H1 (cell line): Measurements from ENCODE around the gene SEMA4F. TPM values are rescaled to one million over a fixed set of nuclear protein-coding genes. Genes with fewer than 3 reads are reported as not detected.

Experiments used
- CTCF ChIA-PET: fragments of 300-600 bp; sonication (Branson Sonifier 250); formaldehyde crosslinking; loops from one replicate; lab custom pipeline; 2021; ENCODE audit not compliant: partially characterized antibody; lab: Charles Lee
- POLR2A ChIA-PET: fragments of 300-600 bp; sonication (Branson Sonifier 250); formaldehyde crosslinking; loops from one replicate; lab custom pipeline; 2021; ENCODE audit warnings: inconsistent platforms; ENCODE audit not compliant: partially characterized antibody; lab: Charles Lee
- DNase-seq, 2 experiments: peaks; one replicate each; pipeline versions ENCODE4 v3.0.0 to v3.0.0-alpha.2; 2010 to 2022; ENCODE audit warnings: low spot score in 2 of 2, low read depth in 1 of 2, mixed read lengths in 1 of 2
- FAIRE-seq: peaks from 2 replicates; lab custom pipeline; 2011; peaks lifted over from hg19 to GRCh38; lab: Jason Lieb, UNC
- H2AFZ ChIP-seq: 2 replicates; pipeline ENCODE4 v1.8.1; 2012; ENCODE audit warnings: low read length, inconsistent platforms
- H2AK5ac ChIP-seq: 2 replicates; pipeline ENCODE4 v1.6.1; 2013; ENCODE audit warnings: low read depth, low read length
- H2BK120ac ChIP-seq: replicated peaks from 2 replicates; pipeline ENCODE3; 2013; ENCODE audit warnings: low read depth, low read length, inconsistent platforms
- H2BK12ac ChIP-seq: 2 replicates; pipeline ENCODE4 v1.6.1; 2013; ENCODE audit warnings: low read depth, low read length
- H2BK15ac ChIP-seq: 2 replicates; pipeline ENCODE4 v1.6.1; 2013; ENCODE audit warnings: low read length
- H2BK20ac ChIP-seq: 2 replicates; pipeline ENCODE4 v1.6.1; 2013; ENCODE audit warnings: low read length
- H2BK5ac ChIP-seq: 2 replicates; pipeline ENCODE4 v1.6.1; 2013; ENCODE audit warnings: low read depth, low read length
- H3K14ac ChIP-seq: 2 replicates; pipeline ENCODE4 v1.6.1; 2013; ENCODE audit warnings: inconsistent platforms; ENCODE audit not compliant: insufficient read length
- H3K18ac ChIP-seq: 2 replicates; pipeline ENCODE4 v1.6.1; 2013; ENCODE audit warnings: low read length; ENCODE audit errors: extremely low read depth
- H3K23ac ChIP-seq: 2 replicates; pipeline ENCODE4 v1.6.1; 2013; ENCODE audit warnings: inconsistent platforms; ENCODE audit not compliant: insufficient read length
- H3K23me2 ChIP-seq: 2 replicates; pipeline ENCODE4 v1.6.1; 2013; ENCODE audit warnings: low read depth, low read length
- H3K27ac ChIP-seq: 2 replicates; pipeline ENCODE4 v1.6.1; 2011; ENCODE audit warnings: low read depth, low read length, inconsistent platforms
- H3K27me3 ChIP-seq, 4 experiments: replicated peaks in 1 of 4; 1 replicate in 1 of 4; 2 replicates in 3 of 4; pipeline versions ENCODE4 v1.6.1 to v1.8.1; 2011 to 2013; ENCODE audit warnings: low read length in 3 of 4, mild to moderate bottlenecking in 3 of 4, inconsistent platforms in 2 of 4, mixed read lengths in 2 of 4, moderate library complexity in 1 of 4; ENCODE audit not compliant: control insufficient read depth in 3 of 4, insufficient read depth in 3 of 4; ENCODE audit errors: extremely low read depth in 1 of 4
- H3K36me3 ChIP-seq, 4 experiments: 2 replicates each; pipeline versions ENCODE4 v1.6.1 to v1.8.1; 2011 to 2013; ENCODE audit warnings: mild to moderate bottlenecking in 4 of 4, low read length in 3 of 4, moderate library complexity in 2 of 4, control low read depth in 1 of 4, inconsistent platforms in 1 of 4; ENCODE audit not compliant: insufficient read depth in 4 of 4, control insufficient read depth in 2 of 4
- H3K4ac ChIP-seq: replicated peaks from 2 replicates; pipeline ENCODE3; 2013; ENCODE audit warnings: low read length, low read depth, mixed read lengths, inconsistent platforms; ENCODE audit not compliant: insufficient read length
- H3K4me1 ChIP-seq, 4 experiments: replicated peaks in 1 of 4; 1 replicate in 1 of 4; 2 replicates in 3 of 4; pipeline versions ENCODE4 v1.6.1 to v1.8.1; 2011 to 2013; ENCODE audit warnings: low read length in 3 of 4, inconsistent platforms in 2 of 4, mixed read lengths in 1 of 4; ENCODE audit not compliant: insufficient read depth in 4 of 4, control insufficient read depth in 3 of 4
- H3K4me2 ChIP-seq, 2 experiments: 2 replicates each; pipeline versions ENCODE4 v1.6.1 to v1.8.1; 2011 to 2013; ENCODE audit warnings: low read depth in 2 of 2, low read length in 2 of 2, control low read depth in 1 of 2, inconsistent platforms in 1 of 2, mild to moderate bottlenecking in 1 of 2; ENCODE audit not compliant: insufficient read depth in 1 of 2
- H3K4me3 ChIP-seq, 4 experiments: fragments of 200-600, 300-600 bp in 1 of 4; sonication (generic), shearing (Covaris generic), sonication (Bioruptor Twin) in 1 of 4; 2 replicates each; pipeline versions ENCODE4 v1.5.1 to v1.8.1; 2011 to 2016; ENCODE audit warnings: low read length in 4 of 4, low read depth in 3 of 4, control low read depth in 2 of 4, inconsistent platforms in 2 of 4, mild to moderate bottlenecking in 2 of 4, mixed read lengths in 1 of 4, moderate library complexity in 1 of 4; ENCODE audit not compliant: insufficient read depth in 2 of 4; ENCODE audit errors: extremely low read depth in 1 of 4
- H3K56ac ChIP-seq: replicated peaks from 2 replicates; pipeline ENCODE3; 2013; ENCODE audit warnings: low read depth, mild to moderate bottlenecking, mixed read lengths, low read length, inconsistent platforms; ENCODE audit not compliant: insufficient read length
- H3K79me1 ChIP-seq: 2 replicates; pipeline ENCODE4 v1.6.1; 2013; ENCODE audit warnings: low read depth, low read length, control low read depth
- H3K79me2 ChIP-seq, 2 experiments: 2 replicates each; pipeline versions ENCODE4 v1.6.1 to v1.8.1; 2012 to 2013; ENCODE audit warnings: low read length in 2 of 2, mild to moderate bottlenecking in 2 of 2, inconsistent platforms in 1 of 2; ENCODE audit not compliant: insufficient read depth in 2 of 2, control insufficient read depth in 1 of 2
- H3K9ac ChIP-seq, 4 experiments: replicated peaks in 1 of 4; 1 replicate in 1 of 4; 2 replicates in 3 of 4; pipeline versions ENCODE4 v1.6.1 to v1.8.1; 2011 to 2013; ENCODE audit warnings: low read depth in 3 of 4, low read length in 3 of 4, control low read depth in 2 of 4, mild to moderate bottlenecking in 2 of 4, moderate library complexity in 2 of 4, inconsistent platforms in 1 of 4; ENCODE audit errors: extremely low read depth in 1 of 4
- H3K9me3 ChIP-seq, 2 experiments: 2 replicates each; pipeline versions ENCODE4 v1.6.1 to v1.8.1; 2012 to 2013; ENCODE audit warnings: mild to moderate bottlenecking in 2 of 2, moderate library complexity in 2 of 2, control low read depth in 1 of 2, inconsistent platforms in 1 of 2, low read depth in 1 of 2, low read length in 1 of 2, mixed read lengths in 1 of 2; ENCODE audit not compliant: insufficient read depth in 2 of 2
- H4K20me1 ChIP-seq, 2 experiments: replicated peaks in 1 of 2; 2 replicates each; pipeline versions ENCODE3 to v1.8.1; 2011 to 2013; ENCODE audit warnings: inconsistent platforms in 2 of 2, low read length in 2 of 2, mild to moderate bottlenecking in 1 of 2; ENCODE audit not compliant: insufficient read depth in 2 of 2, control insufficient read depth in 1 of 2
- H4K5ac ChIP-seq: 2 replicates; pipeline ENCODE4 v1.6.1; 2013; ENCODE audit warnings: low read length, low read depth, mixed read lengths, inconsistent platforms; ENCODE audit not compliant: insufficient read length
- H4K8ac ChIP-seq: 2 replicates; pipeline ENCODE4 v1.8.0; 2013; ENCODE audit warnings: mild to moderate bottlenecking, moderate library complexity, low read length, inconsistent platforms; ENCODE audit not compliant: insufficient read depth; ENCODE audit errors: extremely low read depth
- H4K91ac ChIP-seq: replicated peaks from 2 replicates; pipeline ENCODE3; 2013; ENCODE audit warnings: low read length, mixed read lengths, inconsistent platforms; ENCODE audit not compliant: insufficient read length
- BRCA1 ChIP-seq: IDR thresholded peaks from 2 replicates; pipeline ENCODE4 v1.6.1; 2012; ENCODE audit warnings: low read depth, low read length, improper control_type of control experiment
- KDM5A ChIP-seq: fragments of 200-600 bp; IDR thresholded peaks from 2 replicates; pipeline ENCODE4 v1.7.1; 2012; ENCODE audit warnings: mild to moderate bottlenecking, low read length, inconsistent platforms, mixed read lengths
- SAP30 ChIP-seq: fragments of 300-600 bp; sonication (generic); IDR thresholded peaks from 2 replicates; pipeline ENCODE4 v1.7.1; 2012; ENCODE audit warnings: low read length, moderate library complexity, mild to moderate bottlenecking, inconsistent platforms; ENCODE audit not compliant: insufficient read depth, insufficient replicate concordance
- polyA plus RNA-seq, 7 experiments: library from polyadenylated mRNA; depleted of rRNA in 3 of 7; stranded (reverse) in 5 of 7; unstranded in 2 of 7; fragments of >200 nt in 5 of 7; fragments of 200-250 nt in 2 of 7; gene quantifications; 1 replicate in 5 of 7; 2 replicates in 1 of 7; 4 replicates in 1 of 7; pipeline versions ENCODE4 v1.2.1 to v1.2.3, GENCODE V29; 2011 to 2013; ENCODE audit warnings: missing spikeins in 2 of 7, mixed read lengths in 2 of 7
- total RNA-seq: library from RNA; stranded (reverse); fragmentation: NEBNext Ultra II Directional; extraction: Animal tissue kit (Norgen Biotek cat#: 25700); gene quantifications from 2 replicates; pipeline ENCODE4 v1.2.1, GENCODE V29; 2021
- TF ChIP-seq, protein P1 (sequence below): IDR thresholded peaks from 2 replicates; pipeline ENCODE4 v1.6.1; 2012; ENCODE audit warnings: inconsistent platforms

Gene SEMA4F
- total and polyA plus RNA-seq, 2 of the 8 experiments (the other 6 are each of a cell fraction or from before 2014, with no cell fraction given) = 3.3 to 3.4 TPM

DNA sequence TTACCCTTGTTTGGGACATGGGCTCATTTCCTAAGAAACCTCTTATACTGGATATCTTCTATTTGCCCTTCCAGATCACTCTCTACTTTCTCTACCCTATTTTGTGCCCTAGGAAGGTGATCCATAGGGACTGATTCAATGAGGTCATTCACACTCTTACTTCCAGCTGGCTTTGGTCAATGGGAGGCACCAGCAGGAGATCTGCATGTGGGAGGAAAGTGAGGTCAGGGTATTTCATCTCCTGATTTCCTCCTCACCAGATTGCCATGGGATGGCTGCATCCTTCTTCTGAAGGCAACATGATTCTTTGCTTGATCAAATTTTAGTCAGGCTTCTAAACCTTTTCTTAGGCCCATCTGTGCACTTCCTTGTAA lies 21.1 kb upstream of the SEMA4F start:
- Histone ChIP-seq H4K5ac (no peak overlapping the region), H4K91ac (no peak overlapping the region), H3K27ac (no peak overlapping the region), H3K14ac (no peak overlapping the region), H3K23me2 (no peaks in the 10 kb centered on the region), H4K8ac (no peak overlapping the region)
- CTCF ChIA-PET = interaction anchor here (1.6 to 2.0 kb wide), 3 partner anchors 10 to 44 kb away, joined by 8 to 9 read pairs (median 8); partner anchors contain the start of gene M1AP
- no peak for TF ChIP-seq KDM5A
- no peak for TF ChIP-seq BRCA1
- TF ChIP-seq, protein P1, sequence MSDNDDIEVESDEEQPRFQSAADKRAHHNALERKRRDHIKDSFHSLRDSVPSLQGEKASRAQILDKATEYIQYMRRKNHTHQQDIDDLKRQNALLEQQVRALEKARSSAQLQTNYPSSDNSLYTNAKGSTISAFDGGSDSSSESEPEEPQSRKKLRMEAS = 0 out of 2 replicates have a peak, but pooled peaks have one; percentile 16
- no peak for TF ChIP-seq SAP30
- TF ChIP-seq, all 59 proteins: peak for 1
- H3K27me3 ChIP-seq = no peaks in the 10 kb centered on the region
- no peak overlapping the region for H2AFZ ChIP-seq
- H2BK20ac ChIP-seq = no peak overlapping the region; the same call in 1 of the 2 replicates
- peak; percentile 28 for FAIRE-seq
- no peaks in the 10 kb centered on the region for H4K20me1 ChIP-seq
- peak overlapping the region in 1 of 2 experiments; percentile 48; a peak in 2 of 4 replicates for H3K4me2 ChIP-seq
- no peaks in the 10 kb centered on the region for H3K36me3 ChIP-seq
- H3K18ac ChIP-seq = no peak overlapping the region; the same call in 1 of the 2 replicates
- peaks cover 7 to 12% (median 8%) of the 10 kb centered on the region in 4 experiments; a peak in 6 of 7 replicates for H3K4me1 ChIP-seq
- no peak overlapping the region for H3K4me3 ChIP-seq
- POLR2A ChIA-PET = interaction anchor here (0.7 kb wide), 1 partner anchor 12 kb away, joined by 3 read pairs; no protein-coding TSS in a partner anchor
- H3K9me3 ChIP-seq = no peaks in the 10 kb centered on the region
- no peak overlapping the region for H2BK120ac ChIP-seq
- peak overlapping the region in 1 of 4 experiments; percentile 34; a peak in 1 of 7 replicates for H3K9ac ChIP-seq
- no peaks in the 10 kb centered on the region for H3K79me2 ChIP-seq
- H3K79me1 ChIP-seq = no peaks in the 10 kb centered on the region
- H2BK15ac ChIP-seq = no peak overlapping the region; the same call in 1 of the 2 replicates
- H3K56ac ChIP-seq = no peak overlapping the region
- H3K4ac ChIP-seq = no peak overlapping the region
- H2BK12ac ChIP-seq = no peak overlapping the region
- no peak overlapping the region for H2BK5ac ChIP-seq
- H3K23ac ChIP-seq = no peak overlapping the region
- no peak for DNase-seq
- H2AK5ac ChIP-seq = no peak overlapping the region
